HG03103 (cell line): Measurements from ENCODE around the gene TBC1D30.
"Not testable (repeated sequence)": the region's sequence is repeated elsewhere in the genome, so short reads cannot be mapped to it uniquely, and the experiment has no call there.

Experiments
- ATAC-seq: cut with Tn5 transposase; IDR thresholded peaks from one replicate; pipeline ENCODE4 v1.9.1; 2021; ENCODE audit warnings: low read depth; ENCODE audit not compliant: unreplicated experiment

Gene TBC1D30, protein sequence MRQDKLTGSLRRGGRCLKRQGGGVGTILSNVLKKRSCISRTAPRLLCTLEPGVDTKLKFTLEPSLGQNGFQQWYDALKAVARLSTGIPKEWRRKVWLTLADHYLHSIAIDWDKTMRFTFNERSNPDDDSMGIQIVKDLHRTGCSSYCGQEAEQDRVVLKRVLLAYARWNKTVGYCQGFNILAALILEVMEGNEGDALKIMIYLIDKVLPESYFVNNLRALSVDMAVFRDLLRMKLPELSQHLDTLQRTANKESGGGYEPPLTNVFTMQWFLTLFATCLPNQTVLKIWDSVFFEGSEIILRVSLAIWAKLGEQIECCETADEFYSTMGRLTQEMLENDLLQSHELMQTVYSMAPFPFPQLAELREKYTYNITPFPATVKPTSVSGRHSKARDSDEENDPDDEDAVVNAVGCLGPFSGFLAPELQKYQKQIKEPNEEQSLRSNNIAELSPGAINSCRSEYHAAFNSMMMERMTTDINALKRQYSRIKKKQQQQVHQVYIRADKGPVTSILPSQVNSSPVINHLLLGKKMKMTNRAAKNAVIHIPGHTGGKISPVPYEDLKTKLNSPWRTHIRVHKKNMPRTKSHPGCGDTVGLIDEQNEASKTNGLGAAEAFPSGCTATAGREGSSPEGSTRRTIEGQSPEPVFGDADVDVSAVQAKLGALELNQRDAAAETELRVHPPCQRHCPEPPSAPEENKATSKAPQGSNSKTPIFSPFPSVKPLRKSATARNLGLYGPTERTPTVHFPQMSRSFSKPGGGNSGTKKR

DNA sequence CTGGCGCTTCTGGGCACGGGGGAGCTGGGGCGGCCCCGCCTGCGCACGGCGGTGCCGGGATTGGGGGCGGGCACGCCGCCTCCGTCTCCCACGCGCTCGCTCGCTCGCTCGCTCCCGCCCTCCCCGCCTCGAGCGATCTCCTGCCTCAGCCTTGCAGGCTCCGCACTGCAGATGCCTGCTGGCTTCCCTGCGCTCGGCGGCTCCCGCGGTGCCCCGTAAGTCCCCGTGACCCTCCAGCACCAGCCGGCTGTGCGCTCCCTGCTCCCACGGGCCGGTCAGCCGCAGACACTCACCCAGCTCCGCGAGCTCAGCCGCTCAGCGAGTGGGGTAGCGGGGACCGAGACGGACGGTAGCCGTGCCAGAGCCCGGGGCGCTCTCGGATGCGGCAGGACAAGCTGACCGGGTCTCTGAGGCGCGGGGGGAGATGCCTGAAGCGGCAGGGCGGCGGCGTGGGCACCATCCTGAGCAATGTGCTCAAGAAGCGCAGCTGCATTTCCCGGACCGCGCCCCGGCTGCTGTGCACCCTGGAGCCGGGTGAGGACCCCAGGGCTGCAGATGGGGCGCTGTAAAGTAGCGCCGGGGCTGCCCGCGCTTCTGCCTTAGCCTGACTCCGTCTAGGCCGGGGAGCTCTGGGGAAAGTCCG is at the start of gene TBC1D30:
Gene TBC1D30, plus strand, starts transcription at position 148 of the 643 bp plus-strand sequence. Its CDS starts 233 bp downstream, at position 381.
- no peak for ATAC-seq

DNA sequence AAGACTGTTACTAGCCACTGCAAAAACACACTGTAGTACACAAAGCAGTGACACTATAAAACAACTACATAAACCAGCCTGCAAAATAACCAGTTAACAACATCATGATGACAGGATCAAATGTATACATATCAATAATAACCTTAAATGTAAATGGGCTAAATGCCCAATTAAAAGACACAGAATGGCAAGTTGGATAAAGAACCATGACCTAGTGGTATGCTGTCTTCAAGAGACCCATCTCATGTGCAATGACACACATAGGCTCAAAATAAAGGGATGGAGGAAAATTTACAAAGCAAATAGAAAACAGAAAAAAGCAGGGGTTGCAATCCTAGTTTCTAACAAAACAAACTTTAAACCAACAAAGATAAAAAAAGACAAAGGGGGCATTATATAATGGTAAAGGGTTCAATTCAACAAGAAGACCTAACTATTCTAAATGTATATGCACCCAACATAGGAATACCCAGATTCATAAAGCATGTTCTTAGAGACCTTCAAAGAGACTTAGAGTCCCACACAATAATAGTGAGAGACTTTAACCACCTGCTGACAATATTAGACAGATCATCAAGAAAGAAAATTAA is 49.2 kb upstream of the TBC1D30 start:
- ATAC-seq, result not testable (repeated sequence)

DNA sequence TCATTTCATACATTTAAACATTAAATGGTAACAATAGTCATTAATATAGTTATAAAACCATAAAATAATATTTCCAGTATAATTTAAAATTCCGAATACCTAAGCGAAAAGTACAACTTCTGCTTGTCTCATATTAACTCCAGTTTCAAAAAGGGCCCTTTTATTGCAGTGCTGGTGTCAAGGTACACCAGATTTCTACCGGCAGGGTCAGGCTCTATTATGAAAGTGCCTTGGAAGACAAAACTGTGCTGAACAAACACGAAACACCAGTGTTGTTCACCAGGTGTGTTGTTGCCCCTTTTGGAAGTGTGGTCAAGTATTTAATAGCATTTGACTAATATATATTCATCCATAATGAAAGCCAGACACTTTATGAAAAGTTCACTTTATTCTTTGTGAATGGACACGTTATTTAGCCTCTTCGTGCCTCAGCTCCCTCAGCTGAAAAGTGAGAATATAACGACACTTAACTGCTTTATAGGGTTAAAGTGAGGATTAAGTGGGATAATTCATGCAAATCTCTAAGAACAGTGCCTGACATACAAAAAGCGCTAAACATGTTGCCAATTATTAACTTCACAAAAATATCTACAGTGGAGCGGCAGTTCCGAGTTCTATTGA is 45.0 kb upstream of the TBC1D30 start:
- ATAC-seq, result no peak

DNA sequence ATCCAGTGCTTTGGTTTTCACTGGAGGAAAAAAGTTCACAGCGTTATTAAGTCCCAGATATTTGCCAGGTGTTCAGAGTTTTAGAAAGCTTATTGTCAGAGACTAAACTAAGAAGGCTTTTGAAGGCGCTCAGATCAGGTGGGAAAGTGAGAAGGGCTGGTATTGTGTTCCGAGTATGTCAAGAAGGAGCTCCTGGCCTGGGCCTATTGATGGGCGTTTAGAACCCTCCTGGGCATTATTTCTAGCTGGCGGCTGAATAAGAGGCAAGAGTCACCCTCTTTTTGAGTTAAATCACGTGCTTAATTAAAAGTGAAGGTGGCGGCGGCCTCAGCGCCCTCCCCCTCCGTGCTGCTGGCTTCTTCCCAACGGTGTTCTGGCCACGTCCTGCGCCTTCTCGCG is 44.3 kb upstream of the TBC1D30 start:
- ATAC-seq, result no peak

DNA sequence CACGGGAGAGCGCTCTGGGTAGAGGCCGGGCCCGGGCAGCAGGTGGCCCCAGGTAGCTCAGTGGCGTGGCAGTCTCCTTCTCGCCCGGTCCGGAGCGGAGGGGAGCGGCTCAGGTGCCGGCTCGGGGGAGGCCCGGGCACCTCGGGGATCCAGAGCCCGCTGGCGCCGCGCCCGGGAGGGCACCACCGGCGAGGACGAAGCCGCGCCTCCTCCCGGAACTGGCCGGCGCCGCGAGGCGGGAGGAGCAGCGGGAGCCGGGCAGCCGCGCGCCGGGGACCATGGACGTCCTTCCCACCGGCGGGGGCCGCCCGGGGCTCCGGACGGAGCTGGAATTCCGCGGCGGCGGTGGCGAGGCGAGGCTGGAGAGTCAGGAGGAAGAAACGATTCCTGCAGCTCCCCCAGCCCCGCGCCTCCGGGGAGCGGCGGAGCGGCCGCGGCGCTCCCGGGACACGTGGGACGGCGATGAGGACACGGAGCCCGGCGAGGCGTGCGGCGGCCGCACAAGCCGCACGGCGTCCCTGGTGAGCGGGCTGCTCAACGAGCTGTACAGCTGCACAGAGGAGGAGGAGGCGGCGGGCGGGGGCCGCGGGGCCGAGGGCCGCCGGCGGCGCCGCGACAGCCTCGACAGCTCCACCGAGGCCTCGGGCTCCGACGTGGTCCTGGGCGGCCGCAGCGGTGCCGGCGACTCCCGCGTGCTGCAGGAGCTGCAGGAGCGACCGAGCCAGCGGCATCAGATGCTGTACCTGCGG is 43.7 kb upstream of the TBC1D30 start:
- ATAC-seq, result no peak

DNA sequence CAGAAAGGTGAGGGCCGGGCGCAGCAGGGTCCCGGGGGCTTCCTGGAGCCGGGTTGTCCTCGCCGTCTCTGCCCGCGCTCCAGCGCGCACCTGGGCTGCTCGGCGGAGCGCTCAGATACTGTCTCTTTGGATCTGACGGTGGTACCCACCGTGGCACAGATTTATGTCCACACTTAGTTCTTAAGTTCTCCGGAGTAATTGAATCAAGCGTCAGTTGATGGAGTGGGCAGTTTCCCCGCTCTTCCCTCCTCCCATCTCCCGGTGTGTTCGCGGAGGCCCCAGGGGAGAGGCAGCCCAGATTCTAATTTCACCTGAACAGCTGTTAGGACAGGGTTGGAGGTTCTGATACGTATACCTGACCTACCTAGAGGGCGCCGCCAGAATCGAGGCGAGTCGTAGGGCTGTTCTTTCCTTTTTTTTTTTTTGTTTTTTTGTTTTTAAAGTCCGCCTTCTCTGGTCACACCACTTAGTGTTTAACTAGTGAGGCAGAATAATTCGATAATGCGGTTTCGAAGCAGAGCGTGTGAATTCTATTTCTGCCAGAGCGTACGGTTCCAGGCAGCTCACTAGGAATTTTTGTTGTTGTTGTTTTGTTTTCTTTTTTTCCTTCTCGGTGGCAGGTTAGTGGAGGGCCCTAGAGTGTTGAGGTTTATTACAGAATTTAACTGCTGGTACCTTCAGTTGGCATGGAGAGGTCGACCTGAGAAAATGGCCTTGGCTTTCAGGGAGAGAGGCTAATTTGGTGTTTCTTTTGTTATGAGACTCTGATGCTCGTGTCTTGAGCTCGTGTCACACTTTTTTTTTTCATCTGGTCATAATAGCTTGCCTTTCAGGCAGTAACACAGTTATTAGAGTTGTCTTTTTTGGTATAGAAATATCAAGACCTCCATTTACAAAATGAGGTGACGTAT is 42.9 kb upstream of the TBC1D30 start:
- ATAC-seq, result no peak

DNA sequence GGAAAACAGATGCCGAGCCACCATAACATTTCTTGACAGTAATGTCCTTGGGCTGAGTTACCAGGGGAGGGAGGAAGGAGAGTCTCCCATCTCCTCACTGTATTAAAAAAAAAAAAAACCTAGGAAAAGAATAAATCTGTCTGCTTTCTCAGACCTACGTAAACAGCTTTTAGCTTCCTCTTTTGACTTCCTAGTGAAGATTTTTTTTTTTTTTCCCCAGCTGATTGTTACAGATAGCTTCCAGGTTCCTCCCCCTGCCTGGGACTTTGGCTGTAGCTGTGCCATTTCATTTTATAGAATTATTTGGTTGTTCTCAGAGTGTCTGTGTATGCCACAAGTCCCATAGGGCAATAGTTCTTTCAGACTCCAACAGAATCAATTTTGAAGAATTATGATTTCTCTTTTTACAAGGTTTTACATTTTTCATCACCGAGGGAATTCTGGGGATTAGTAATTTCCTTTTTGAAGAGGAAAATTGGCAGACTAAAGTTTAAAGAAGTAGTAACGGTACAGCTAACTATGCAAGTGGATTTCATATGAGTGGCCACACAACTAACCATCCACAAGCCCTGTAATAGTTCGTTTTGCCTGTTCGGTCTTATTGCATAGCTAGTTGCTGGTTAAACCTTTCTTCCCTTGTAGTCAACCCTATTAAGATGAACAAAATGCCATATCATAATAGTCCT is 42.1 kb upstream of the TBC1D30 start:
- ATAC-seq, result no peak

DNA sequence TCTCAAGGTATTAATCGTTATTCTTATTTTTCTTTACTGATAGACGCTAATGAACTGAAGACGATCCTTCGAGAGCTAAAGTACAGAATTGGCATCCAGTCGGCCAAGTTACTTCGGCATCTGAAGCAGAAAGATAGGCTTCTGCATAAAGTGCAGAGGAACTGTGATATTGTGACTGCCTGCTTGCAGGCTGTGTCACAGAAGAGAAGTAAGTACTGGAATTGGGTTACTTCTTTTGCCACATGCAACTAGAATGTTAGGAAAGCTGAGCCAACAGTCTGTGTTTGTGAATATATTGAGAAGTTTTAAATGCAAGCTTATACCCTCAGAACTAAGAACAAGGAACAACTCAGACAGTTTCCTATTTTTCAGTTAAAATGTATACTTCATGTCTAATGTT is 38.6 kb upstream of the TBC1D30 start:
- no peak for ATAC-seq

DNA sequence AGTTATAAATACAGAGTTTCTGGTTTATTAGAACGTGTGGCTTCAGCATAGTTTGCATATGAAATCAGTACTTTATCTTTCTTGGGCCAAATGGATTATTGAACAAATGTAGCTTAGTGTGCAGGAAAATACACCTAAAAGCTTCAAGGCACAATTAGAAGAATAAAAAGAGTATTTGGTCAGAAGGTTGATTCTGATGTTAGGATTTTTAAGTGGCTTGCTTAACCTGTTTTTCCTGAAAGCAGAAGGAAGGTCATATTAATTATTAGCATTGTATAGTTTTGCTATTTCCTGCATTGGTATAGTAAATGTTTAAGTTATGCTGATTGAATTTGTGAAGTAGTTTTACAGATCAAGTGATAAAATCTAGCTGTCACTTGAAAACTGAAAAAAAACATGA is 34.3 kb upstream of the TBC1D30 start:
- no peak for ATAC-seq

DNA sequence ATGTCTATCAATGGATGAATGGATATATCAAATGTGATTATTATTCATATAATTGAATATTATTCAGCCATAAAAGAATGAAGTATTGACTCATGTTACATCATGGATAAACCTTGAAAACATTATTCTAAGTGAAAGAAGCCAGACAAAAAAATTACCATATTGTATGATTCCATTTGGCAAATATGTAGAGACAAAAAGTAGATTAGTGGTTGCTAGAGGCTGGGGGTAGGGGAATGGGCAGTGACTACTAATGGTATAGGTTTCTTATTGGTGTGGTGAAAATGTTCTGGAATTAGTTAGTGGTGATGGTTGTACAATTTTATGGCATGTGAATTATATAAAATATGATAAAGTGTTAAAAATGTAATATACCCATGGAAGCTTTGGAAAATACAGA is 33.4 kb upstream of the TBC1D30 start:
- ATAC-seq, result no peak

DNA sequence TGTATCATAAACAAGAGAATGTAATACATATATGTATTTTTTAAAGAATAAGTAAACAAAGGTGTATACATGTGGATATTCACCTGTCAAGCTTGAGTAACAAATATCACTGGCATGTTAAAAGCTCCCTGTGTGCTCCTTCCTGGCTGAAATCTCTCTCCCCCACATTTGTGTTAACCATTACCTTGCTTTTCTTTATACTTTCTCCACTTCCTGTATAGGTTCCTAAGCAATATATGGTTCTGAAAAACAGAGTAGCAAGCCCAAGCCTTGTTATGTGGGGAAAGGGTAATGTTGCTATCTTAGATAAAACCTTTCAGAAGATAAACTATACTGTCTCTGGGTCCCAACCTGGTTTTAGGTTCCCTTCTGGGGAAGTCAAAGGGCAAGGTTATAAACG is 32.3 kb upstream of the TBC1D30 start:
- ATAC-seq, result no peak

DNA sequence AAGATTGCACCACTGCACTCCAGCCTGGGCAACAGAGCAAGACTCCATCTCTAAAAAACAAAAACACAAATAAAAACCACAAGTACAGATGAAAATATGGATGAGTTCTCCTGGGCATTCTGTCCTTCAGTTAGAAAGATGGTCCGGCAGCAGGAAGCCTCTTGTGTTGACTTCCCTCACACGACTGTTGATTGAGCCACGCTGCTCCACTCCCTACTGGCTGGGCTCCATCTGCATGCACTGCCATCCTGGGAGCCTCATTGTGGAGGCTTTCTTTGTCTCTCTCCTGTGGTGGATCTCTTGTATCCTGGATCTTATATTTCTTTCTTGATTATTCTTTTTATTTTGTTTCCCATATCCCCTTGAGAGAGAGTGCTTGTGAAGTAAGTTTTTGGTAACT is 30.8 kb upstream of the TBC1D30 start:
- no peak for ATAC-seq

DNA sequence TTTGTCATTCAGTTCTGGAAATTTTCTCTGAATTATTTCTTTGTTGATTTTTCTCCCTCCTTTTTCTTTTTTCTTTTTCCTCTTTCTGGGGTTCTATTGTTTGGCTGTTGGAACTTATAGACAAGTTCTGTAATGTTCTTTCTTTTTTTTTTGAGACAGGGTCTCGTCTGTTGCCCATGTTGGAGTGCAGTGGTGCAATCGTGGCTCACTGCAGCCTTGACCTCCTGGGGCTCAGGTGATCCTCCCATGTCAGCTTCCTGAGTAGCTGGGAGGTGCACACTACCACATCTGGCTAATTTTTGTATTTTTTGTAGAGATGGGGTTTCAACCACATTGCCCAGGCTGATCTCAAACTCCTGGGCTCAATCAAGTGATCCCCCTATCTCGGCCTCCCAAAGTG is 30.1 kb upstream of the TBC1D30 start:
- no peak for ATAC-seq

DNA sequence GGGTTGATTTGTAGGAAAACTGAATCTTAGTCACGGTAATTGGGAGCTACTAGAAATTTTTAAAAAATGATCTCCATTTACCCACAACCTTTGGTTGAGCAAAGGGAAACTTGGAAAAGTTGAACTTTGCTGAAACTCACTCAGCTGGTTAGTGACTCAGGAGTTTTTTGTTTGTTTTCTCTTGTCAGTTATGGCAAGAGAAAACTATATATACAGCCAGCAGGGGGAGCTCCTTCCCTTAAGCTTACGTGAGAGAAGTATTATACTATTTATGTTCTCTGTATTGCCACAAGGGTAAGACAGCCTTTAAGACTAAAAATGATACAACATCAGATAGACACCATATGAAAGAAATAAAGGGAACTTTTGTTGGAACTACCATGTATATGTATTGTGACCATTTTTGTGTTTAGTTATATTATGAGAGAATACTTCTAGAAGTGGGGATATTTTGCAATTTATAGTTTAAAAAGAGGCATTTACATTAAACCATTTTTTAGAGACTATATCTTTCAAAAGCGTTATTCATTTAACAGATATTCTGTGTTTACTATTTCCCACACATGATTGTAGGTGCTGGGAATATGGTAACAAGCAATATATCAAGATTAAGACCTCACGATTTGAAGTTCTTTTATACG is 28.1 kb upstream of the TBC1D30 start:
- ATAC-seq, result peak; percentile 80

DNA sequence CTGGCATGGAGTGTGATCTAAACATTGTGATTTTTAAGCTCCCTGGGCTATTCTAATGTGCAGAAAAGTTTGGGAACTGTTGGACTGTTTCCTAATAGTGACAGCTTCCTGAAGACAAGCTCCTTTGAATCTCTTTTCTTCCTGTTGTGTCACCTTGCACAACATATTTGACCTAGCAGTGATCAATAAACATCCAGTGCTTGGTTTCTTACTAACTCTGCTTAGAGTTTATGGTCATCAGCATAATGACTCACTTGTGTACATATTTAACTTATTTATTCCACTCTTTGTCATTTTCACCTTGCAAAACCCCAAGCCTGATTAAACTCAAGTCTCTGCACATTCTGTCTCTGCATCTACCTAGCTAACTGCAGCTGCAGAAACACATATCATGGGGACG is 27.3 kb upstream of the TBC1D30 start:
- no peak for ATAC-seq

DNA sequence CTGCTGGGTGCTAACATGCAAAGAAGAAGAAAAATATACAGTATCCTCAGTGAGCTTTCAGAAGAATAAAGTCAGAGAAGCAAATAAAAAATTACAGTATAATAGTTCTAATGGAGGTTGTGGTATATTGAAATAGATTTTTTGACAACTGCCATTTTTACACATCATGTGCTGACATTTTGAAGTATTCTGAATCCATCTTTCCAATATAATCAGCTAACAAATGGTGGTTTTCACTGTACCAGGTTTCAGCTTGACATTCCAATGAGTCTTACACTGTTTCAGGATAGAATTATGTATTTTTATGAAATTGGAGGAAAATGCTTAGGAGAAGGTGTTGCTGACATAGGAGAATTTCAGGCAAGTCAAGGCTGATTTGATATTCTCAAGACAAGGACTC is 26.3 kb upstream of the TBC1D30 start:
- no peak for ATAC-seq

DNA sequence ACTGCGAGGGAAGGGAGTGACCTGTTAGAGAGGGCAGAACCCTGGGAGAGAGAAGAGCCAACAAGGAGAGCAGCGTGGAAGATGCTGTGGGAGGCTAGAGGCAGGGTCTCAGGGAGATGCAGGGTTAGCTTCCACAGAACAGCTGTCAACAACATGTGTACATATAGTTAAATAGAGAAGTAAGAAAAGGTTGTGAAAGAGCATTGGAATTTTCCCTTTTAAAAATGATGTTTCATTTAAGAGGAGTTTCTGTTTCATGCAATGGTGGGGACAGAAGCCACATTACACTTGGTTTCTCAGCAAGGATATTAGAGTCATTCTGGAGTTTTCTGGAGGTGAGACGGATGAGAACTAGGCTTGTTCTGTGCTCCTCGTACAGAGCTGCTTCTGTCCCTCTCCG is 23.8 kb upstream of the TBC1D30 start:
- no peak for ATAC-seq

DNA sequence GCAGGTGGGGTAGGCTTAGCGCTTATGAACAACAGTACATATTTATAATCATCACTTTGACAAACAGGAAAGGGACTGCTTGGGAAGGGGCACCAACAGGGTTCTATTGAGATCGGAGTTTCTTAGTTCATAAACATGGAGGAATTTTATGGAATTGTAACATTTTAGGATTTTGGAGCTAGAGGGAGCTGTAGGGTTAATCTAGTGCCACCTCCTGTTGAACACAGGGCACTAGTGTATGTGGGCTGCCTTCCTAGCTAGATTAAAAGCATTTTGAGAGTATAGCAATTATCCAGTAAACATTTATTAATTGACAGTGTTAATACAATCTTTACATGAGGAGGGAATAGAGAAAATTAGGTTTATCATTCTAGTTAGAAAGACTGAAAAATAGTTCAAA is 23.1 kb upstream of the TBC1D30 start:
- ATAC-seq, result no peak
